ENCODE results near the gene SPATA31A6.
"Not testable (repeated sequence)": the region's sequence is repeated elsewhere in the genome, so short reads cannot be mapped to it uniquely, and the experiment has no call there.

The SPATA31A6 gene

GRCh38 chr9:42183359-42183758, at the start of gene SPATA31A6:
Gene SPATA31A6, plus strand, starts transcription at chr9:42183659. Its CDS starts 29 bp downstream, at chr9:42183688.
- not testable (repeated sequence) for DNase-seq (ENCODE audit: low read depth)

- DNase-seq (ENCODE audit: low read depth), result not testable (repeated sequence)
Observed at GRCh38 chr9:42160299-42160698, 23.2 kb upstream of the SPATA31A6 start.

- DNase-seq (ENCODE audit: low read depth), result not testable (repeated sequence)
Observed at GRCh38 chr9:42219861-42220260, 36.4 kb downstream of the SPATA31A6 start.

GRCh38 chr9:42223230-42223629, 39.8 kb downstream of the SPATA31A6 start:
- DNase-seq (ENCODE audit: low read depth), result not testable (repeated sequence)

- DNase-seq (ENCODE audit: low read depth), result not testable (repeated sequence)
Observed at GRCh38 chr9:42233031-42233430, 49.6 kb downstream of the SPATA31A6 start.

- not testable (repeated sequence) for DNase-seq (ENCODE audit: low read depth)
Observed at GRCh38 chr9:42234610-42235009, 51.2 kb downstream of the SPATA31A6 start.

GRCh38 chr9:42235352-42235991, 52.0 kb downstream of the SPATA31A6 start:
- not testable (repeated sequence) for DNase-seq (ENCODE audit: low read depth)

GRCh38 chr9:42236097-42236496, 52.6 kb downstream of the SPATA31A6 start:
- DNase-seq (ENCODE audit: low read depth), result not testable (repeated sequence)

- DNase-seq (ENCODE audit: low read depth), result not testable (repeated sequence)
Observed at GRCh38 chr9:42237381-42237780, 53.9 kb downstream of the SPATA31A6 start.

- DNase-seq (ENCODE audit: low read depth), result not testable (repeated sequence)
Observed at GRCh38 chr9:42238862-42239261, 55.4 kb downstream of the SPATA31A6 start.

Measured in GM04503 (cell line).